NCI-H526 (cell line): ENCODE data around the gene NKX1-1.
A peak's percentile ranks its signal among the peaks of the same experiment; 100 is the strongest.

Experiments used
- DNase-seq, 2 experiments: peaks; one replicate each; lab custom pipeline; 2025; lab: John Stamatoyannopoulos, UW

NKX1-1 gene

GRCh38 chr4:1359976-1360375 is 46.3 kb downstream of the NKX1-1 start:
- no peak for DNase-seq

- no peak for DNase-seq
Observed at GRCh38 chr4:1359144-1359501, 47.1 kb downstream of the NKX1-1 start.

GRCh38 chr4:1358421-1359143 is 47.7 kb downstream of the NKX1-1 start:
- no peak for DNase-seq

GRCh38 chr4:1357356-1358248 is 48.6 kb downstream of the NKX1-1 start:
- DNase-seq: no peak

GRCh38 chr4:1356181-1356998 is 49.9 kb downstream of the NKX1-1 start:
- peak; percentile 30 to 84 for DNase-seq

- no peak for DNase-seq
Observed at GRCh38 chr4:1355378-1355777, 50.9 kb downstream of the NKX1-1 start.

- DNase-seq: no peak
Observed at GRCh38 chr4:1354983-1355275, 51.3 kb downstream of the NKX1-1 start.

- DNase-seq: no peak
Observed at GRCh38 chr4:1354136-1354982, 51.9 kb downstream of the NKX1-1 start.

GRCh38 chr4:1353186-1354055 is 52.8 kb downstream of the NKX1-1 start:
- DNase-seq: no peak
